MM.1S (cell line): ENCODE results near the gene TTC7B.

Source experiments
- DNase-seq: peaks from one replicate; pipeline ENCODE4 v3.0.0-alpha.2; 2015
- H2AFZ ChIP-seq: fragments of 300-600 bp; sonication (generic); 2 replicates; pipeline ENCODE4 v1.6.0; 2016; ENCODE audit warnings: antibody characterized with exemption, low read length
- H3F3A ChIP-seq: fragments of 300-600 bp; sonication (generic); 2 replicates; pipeline ENCODE4 v1.6.1; 2016; ENCODE audit warnings: mild to moderate bottlenecking, antibody characterized with exemption, low read length, moderate library complexity, mixed read lengths; ENCODE audit not compliant: insufficient read depth
- H3K27ac ChIP-seq: fragments of 300-600 bp; sonication (generic); 2 replicates; pipeline ENCODE4 v1.5.1; 2016; ENCODE audit warnings: mild to moderate bottlenecking, low read length
- H3K27me3 ChIP-seq: fragments of 300-600 bp; sonication (generic); replicated peaks from 2 replicates; pipeline ENCODE4 v1.6.0; 2016; ENCODE audit warnings: low read length; ENCODE audit not compliant: insufficient read depth
- H3K36me3 ChIP-seq: fragments of 300-600 bp; sonication (generic); replicated peaks from 2 replicates; pipeline ENCODE4 v1.6.1; 2016; ENCODE audit warnings: mild to moderate bottlenecking, low read length, mixed read lengths; ENCODE audit not compliant: insufficient read depth
- H3K4me1 ChIP-seq: fragments of 300-600 bp; sonication (generic); 2 replicates; pipeline ENCODE4 v1.6.1; 2016; ENCODE audit warnings: low read length, mixed read lengths
- H3K4me2 ChIP-seq: fragments of 300-600 bp; sonication (generic); 2 replicates; pipeline ENCODE4 v1.6.0; 2016; ENCODE audit warnings: low read depth, low read length
- H3K4me3 ChIP-seq: fragments of 300-600 bp; sonication (generic); 2 replicates; pipeline ENCODE4 v1.5.1; 2016; ENCODE audit warnings: low read length, mixed read lengths
- H3K79me2 ChIP-seq: fragments of 300-600 bp; sonication (generic); 2 replicates; pipeline ENCODE4 v1.6.1; 2016; ENCODE audit warnings: mixed run types, low read length, mixed read lengths
- H3K9ac ChIP-seq: fragments of 300-600 bp; sonication (generic); 2 replicates; pipeline ENCODE4 v1.6.1; 2016; ENCODE audit warnings: low read length, mixed read lengths
- H3K9me2 ChIP-seq: fragments of 300-600 bp; sonication (generic); replicated peaks from 2 replicates; pipeline ENCODE4 v1.6.1; 2016; ENCODE audit warnings: mild to moderate bottlenecking, low read length, mixed read lengths; ENCODE audit not compliant: insufficient read depth
- H3K9me3 ChIP-seq: fragments of 300-600 bp; sonication (generic); replicated peaks from 2 replicates; pipeline ENCODE4 v1.6.1; 2016; ENCODE audit warnings: mild to moderate bottlenecking, low read length, mixed read lengths; ENCODE audit not compliant: insufficient read depth
- H4K20me1 ChIP-seq: fragments of 300-600 bp; sonication (generic); 2 replicates; pipeline ENCODE4 v1.6.1; 2016; ENCODE audit warnings: mild to moderate bottlenecking, low read length, moderate library complexity, mixed read lengths; ENCODE audit not compliant: insufficient read depth
- EZH2 ChIP-seq: fragments of 300-600 bp; sonication (generic); optimal IDR thresholded peaks from 2 replicates; pipeline ENCODE3; 2017; ENCODE audit warnings: low read depth, mild to moderate bottlenecking, antibody characterized with exemption, low read length, mixed read lengths
- EZH2phosphoT487 ChIP-seq: fragments of 300-600 bp; sonication (generic); IDR thresholded peaks from 2 replicates; pipeline ENCODE4 v1.6.1; 2018; ENCODE audit warnings: antibody characterized with exemption, low read length
- TF ChIP-seq, protein P1 (sequence below): fragments of 300-600 bp; sonication (generic); IDR thresholded peaks from 2 replicates; pipeline ENCODE4 v1.5.1; 2016; ENCODE audit warnings: antibody characterized with exemption, low read length, mixed read lengths

The TTC7B gene

GRCh38 chr14:90587252-90587910 lies 228.8 kb downstream of the TTC7B start:
- Histone ChIP-seq H3F3A (no peaks in the 10 kb centered on the region), H3K27ac (no peak overlapping the region), H3K9me3 (no peaks in the 10 kb centered on the region), H3K36me3 (no peaks in the 10 kb centered on the region), H3K4me2 (no peak overlapping the region), H3K9ac (no peak overlapping the region), H3K27me3 (no peaks in the 10 kb centered on the region), H2AFZ (no peak overlapping the region), H4K20me1 (no peaks in the 10 kb centered on the region), H3K79me2 (no peaks in the 10 kb centered on the region), H3K9me2 (no peaks in the 10 kb centered on the region), H3K4me3 (no peak overlapping the region), H3K4me1 (no peaks in the 10 kb centered on the region)
- no peak for DNase-seq
- TF ChIP-seq, protein P1, sequence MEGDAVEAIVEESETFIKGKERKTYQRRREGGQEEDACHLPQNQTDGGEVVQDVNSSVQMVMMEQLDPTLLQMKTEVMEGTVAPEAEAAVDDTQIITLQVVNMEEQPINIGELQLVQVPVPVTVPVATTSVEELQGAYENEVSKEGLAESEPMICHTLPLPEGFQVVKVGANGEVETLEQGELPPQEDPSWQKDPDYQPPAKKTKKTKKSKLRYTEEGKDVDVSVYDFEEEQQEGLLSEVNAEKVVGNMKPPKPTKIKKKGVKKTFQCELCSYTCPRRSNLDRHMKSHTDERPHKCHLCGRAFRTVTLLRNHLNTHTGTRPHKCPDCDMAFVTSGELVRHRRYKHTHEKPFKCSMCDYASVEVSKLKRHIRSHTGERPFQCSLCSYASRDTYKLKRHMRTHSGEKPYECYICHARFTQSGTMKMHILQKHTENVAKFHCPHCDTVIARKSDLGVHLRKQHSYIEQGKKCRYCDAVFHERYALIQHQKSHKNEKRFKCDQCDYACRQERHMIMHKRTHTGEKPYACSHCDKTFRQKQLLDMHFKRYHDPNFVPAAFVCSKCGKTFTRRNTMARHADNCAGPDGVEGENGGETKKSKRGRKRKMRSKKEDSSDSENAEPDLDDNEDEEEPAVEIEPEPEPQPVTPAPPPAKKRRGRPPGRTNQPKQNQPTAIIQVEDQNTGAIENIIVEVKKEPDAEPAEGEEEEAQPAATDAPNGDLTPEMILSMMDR: no peak
- TF ChIP-seq EZH2 (no peak), EZH2phosphoT487 (no peak)

- no peak overlapping the region for H3K9ac ChIP-seq
- no peaks in the 10 kb centered on the region for H3K79me2 ChIP-seq
- no peaks in the 10 kb centered on the region for H3K36me3 ChIP-seq
- no peak overlapping the region for H3K27ac ChIP-seq
- DNase-seq: no peak
- H3K4me3 ChIP-seq: no peak overlapping the region
- H3F3A ChIP-seq: no peaks in the 10 kb centered on the region
- no peaks in the 10 kb centered on the region for H3K9me3 ChIP-seq
- H3K27me3 ChIP-seq: no peaks in the 10 kb centered on the region
- no peak for TF ChIP-seq EZH2phosphoT487
- TF ChIP-seq, protein P1: no peak
- no peak overlapping the region for H2AFZ ChIP-seq
- H3K9me2 ChIP-seq: no peaks in the 10 kb centered on the region
- H3K4me2 ChIP-seq: no peak overlapping the region
- no peaks in the 10 kb centered on the region for H3K4me1 ChIP-seq
- no peaks in the 10 kb centered on the region for H4K20me1 ChIP-seq
Observed at GRCh38 chr14:90585106-90585505, 231.1 kb downstream of the TTC7B start.

DNA sequence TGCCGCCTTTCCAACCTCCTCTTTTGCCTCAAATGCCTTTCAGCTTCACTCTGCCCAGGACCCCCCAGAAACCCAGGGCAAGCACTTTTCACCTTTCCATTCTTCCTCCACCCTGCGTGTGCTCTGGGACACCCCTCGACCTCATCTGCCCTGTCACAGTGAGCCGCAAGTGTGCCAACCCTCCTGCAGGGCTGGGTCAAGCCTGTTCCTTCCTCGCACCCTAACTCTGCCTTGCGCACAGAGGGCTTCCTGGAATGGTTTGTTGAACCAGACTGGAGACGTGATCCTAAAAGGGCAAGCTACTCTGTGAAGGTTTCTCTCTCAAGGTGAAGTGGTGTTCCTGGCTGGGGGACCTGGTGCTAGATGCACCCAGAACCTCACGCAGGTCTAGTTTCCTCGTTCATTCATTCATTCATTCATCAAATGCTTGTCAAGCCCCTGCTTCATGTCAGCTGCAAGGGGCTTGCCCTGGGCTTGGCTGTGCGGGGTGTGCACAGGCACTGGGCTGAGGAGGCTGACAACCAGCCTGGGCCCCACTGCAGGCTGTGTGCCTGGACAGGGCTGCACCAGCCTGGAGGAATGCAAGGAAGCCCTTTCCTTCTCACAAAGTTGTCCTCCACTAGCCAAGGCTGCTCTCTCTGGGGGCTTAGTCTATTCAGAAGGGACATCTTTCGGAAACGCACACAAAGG lies 232.2 kb downstream of the TTC7B start:
- no peak overlapping the region for H3K4me2 ChIP-seq
- no peak overlapping the region for H3K4me3 ChIP-seq
- H3K9ac ChIP-seq: no peak overlapping the region
- H3K79me2 ChIP-seq: no peaks in the 10 kb centered on the region
- H3K9me3 ChIP-seq: no peaks in the 10 kb centered on the region
- no peaks in the 10 kb centered on the region for H3K4me1 ChIP-seq
- no peaks in the 10 kb centered on the region for H4K20me1 ChIP-seq
- no peak for DNase-seq
- H3K27me3 ChIP-seq: no peaks in the 10 kb centered on the region
- H3K27ac ChIP-seq: no peak overlapping the region
- H2AFZ ChIP-seq: no peak overlapping the region
- no peaks in the 10 kb centered on the region for H3F3A ChIP-seq
- H3K9me2 ChIP-seq: no peaks in the 10 kb centered on the region
- H3K36me3 ChIP-seq: no peaks in the 10 kb centered on the region
- no peak for TF ChIP-seq EZH2phosphoT487
- TF ChIP-seq, protein P1: no peak
- no peak for TF ChIP-seq EZH2
